ENCODE data around the gene ULK2. TPM values are rescaled to one million over a fixed set of nuclear protein-coding genes. Genes with fewer than 3 reads are reported as not detected.

Gene ULK2
- total RNA-seq, 1 experiment from 2014 or later = 5.1 TPM

DNA sequence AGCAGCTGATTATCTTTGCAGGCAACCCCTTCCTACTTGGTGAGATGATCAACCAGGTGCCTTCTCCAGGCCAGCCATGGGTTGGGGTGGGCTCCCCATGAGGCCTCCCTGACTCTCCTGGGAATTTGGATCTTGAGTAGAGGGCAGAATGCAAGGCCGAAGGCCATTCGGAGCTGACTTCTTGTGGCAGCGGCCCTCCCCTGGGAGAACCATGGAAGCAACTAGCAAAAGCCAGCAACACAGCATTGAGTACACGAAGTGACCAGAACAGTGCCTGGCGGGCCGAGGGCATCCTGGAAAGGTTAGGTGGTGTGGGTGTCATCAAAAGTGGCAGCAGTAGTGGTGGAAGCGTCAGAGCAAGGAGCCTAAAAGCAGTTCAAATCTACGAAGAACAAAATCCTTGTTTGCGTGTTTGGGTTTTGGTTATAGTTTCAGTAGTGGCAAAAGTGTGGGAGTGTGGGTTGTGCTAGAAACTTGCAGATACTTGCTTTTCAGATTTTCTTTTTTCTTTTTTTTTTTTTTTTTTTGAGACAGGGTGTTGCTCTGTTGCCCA, 117.6 kb downstream of the ULK2 start:
- Mint-ChIP-seq H3K27ac (no peak overlapping the region), H3K27me3 (ENCODE audit: low read depth) (peaks cover 13% of the 10 kb centered on the region; the same call in 1 of the 2 replicates), H3K4me1 (peaks cover 21% of the 10 kb centered on the region), H3K9me3 (no peaks in the 10 kb centered on the region), H3K36me3 (no peaks in the 10 kb centered on the region), H3K4me3 (no peak overlapping the region)
- ChIA-PET POLR2A (interaction anchor here (0.6 kb wide), 1 partner anchor 501 kb away, joined by 5 read pairs; no protein-coding TSS in a partner anchor), CTCF (interaction anchor here (1.7 to 2.5 kb wide), 2 partner anchors 12 to 16 kb away, joined by 5 to 17 read pairs; no protein-coding TSS in a partner anchor)
- TF ChIP-seq PREB (CRISPR knock-in tag; IDR thresholded peaks at IDR 0.05; ENCODE audit: borderline replicate concordance) (no peak), MAX (CRISPR knock-in tag; IDR thresholded peaks at IDR 0.05) (no peak), NR1H2 (CRISPR knock-in tag; IDR thresholded peaks at IDR 0.05) (no peak), ZNF219 (CRISPR knock-in tag; IDR thresholded peaks at IDR 0.05; ENCODE audit: borderline replicate concordance) (no peak), ZNF317 (CRISPR knock-in tag; IDR thresholded peaks at IDR 0.05; ENCODE audit: borderline replicate concordance, low read depth) (no peak), CTCF (IDR thresholded peaks at IDR 0.05) (no peak), NFE2L1 (CRISPR knock-in tag; IDR thresholded peaks at IDR 0.05) (no peak), FOXP1 (CRISPR knock-in tag; IDR thresholded peaks at IDR 0.05; ENCODE audit: borderline replicate concordance) (no peak), ATF2 (CRISPR knock-in tag; IDR thresholded peaks at IDR 0.05; ENCODE audit: borderline replicate concordance, low read depth) (no peak), FOXP4 (CRISPR knock-in tag; IDR thresholded peaks at IDR 0.05) (no peak), GTF2I (CRISPR knock-in tag; conservative IDR thresholded peaks at IDR 0.05) (no peak), ZNF396 (CRISPR knock-in tag; IDR thresholded peaks at IDR 0.05; ENCODE audit: borderline replicate concordance) (no peak)
- TF ChIP-seq, protein P1, sequence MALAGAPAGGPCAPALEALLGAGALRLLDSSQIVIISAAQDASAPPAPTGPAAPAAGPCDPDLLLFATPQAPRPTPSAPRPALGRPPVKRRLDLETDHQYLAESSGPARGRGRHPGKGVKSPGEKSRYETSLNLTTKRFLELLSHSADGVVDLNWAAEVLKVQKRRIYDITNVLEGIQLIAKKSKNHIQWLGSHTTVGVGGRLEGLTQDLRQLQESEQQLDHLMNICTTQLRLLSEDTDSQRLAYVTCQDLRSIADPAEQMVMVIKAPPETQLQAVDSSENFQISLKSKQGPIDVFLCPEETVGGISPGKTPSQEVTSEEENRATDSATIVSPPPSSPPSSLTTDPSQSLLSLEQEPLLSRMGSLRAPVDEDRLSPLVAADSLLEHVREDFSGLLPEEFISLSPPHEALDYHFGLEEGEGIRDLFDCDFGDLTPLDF (CRISPR knock-in tag; IDR thresholded peaks at IDR 0.05) = no peak
- TF ChIP-seq, protein P2, sequence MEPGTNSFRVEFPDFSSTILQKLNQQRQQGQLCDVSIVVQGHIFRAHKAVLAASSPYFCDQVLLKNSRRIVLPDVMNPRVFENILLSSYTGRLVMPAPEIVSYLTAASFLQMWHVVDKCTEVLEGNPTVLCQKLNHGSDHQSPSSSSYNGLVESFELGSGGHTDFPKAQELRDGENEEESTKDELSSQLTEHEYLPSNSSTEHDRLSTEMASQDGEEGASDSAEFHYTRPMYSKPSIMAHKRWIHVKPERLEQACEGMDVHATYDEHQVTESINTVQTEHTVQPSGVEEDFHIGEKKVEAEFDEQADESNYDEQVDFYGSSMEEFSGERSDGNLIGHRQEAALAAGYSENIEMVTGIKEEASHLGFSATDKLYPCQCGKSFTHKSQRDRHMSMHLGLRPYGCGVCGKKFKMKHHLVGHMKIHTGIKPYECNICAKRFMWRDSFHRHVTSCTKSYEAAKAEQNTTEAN (CRISPR knock-in tag; IDR thresholded peaks at IDR 0.05) = no peak
- TF ChIP-seq, protein P3, sequence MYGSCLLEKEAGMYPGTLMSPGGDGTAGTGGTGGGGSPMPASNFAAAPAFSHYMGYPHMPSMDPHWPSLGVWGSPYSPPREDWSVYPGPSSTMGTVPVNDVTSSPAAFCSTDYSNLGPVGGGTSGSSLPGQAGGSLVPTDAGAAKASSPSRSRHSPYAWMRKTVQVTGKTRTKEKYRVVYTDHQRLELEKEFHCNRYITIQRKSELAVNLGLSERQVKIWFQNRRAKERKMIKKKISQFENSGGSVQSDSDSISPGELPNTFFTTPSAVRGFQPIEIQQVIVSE (CRISPR knock-in tag; IDR thresholded peaks at IDR 0.05; ENCODE audit: borderline replicate concordance) = no peak
- DNase-seq (ENCODE audit: low spot score) (no peak), ATAC-seq (no peak)
